SK-N-MC (cell line): Measurements from ENCODE around the gene PRKN.

Experiments
- EZH2 ChIP-seq: fragments of 200-600 bp; sonication (generic); IDR thresholded peaks from one replicate; pipeline ENCODE4 v1.6.1; 2017; ENCODE audit warnings: antibody characterized with exemption
- POLR2AphosphoS5 ChIP-seq: IDR thresholded peaks from 2 replicates; pipeline ENCODE4 v1.6.1; 2012; ENCODE audit warnings: mild to moderate bottlenecking, low read depth, low read length, borderline replicate concordance

DNA sequence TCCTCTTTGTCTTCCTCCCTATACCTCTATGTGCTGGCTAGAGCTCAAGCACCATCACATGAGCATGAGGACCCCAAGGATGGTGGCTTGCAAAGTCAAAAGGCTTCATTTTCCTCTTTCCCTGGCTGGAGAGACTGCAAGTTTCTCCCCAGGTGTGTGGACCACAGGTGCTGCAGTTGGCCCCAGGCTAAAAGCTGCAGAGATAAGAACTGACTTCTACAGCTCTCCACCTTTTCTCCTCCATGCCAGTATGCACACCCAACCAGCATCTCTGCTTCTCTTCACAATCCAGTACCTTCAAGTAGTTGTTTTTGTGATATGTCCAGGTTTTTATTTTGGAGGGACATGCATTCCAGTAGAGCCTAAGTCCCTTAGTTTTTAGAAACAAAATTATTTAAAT, 29.1 kb downstream of the PRKN start:
- TF ChIP-seq POLR2AphosphoS5, result no peak
- no peak for TF ChIP-seq EZH2
